Measurements from ENCODE around the gene DUSP18.
"Not testable (repeated sequence)": the region's sequence is repeated elsewhere in the genome, so short reads cannot be mapped to it uniquely, and the experiment has no call there.

The DUSP18 gene

GRCh38 chr22:30676565-30676964, 8.9 kb upstream of the DUSP18 start:
- not testable (repeated sequence) for DNase-seq

- DNase-seq: no peak
Observed at GRCh38 chr22:30675436-30675835, 7.8 kb upstream of the DUSP18 start.

- no peak for DNase-seq
Observed at GRCh38 chr22:30674482-30674881, 6.8 kb upstream of the DUSP18 start.

- DNase-seq: no peak
Observed at GRCh38 chr22:30673136-30673535, 5.5 kb upstream of the DUSP18 start.

GRCh38 chr22:30671071-30671470, 3.4 kb upstream of the DUSP18 start:
- no peak for DNase-seq

GRCh38 chr22:30668386-30668710, 673 bp upstream of the DUSP18 start:
- DNase-seq: no peak

- DNase-seq: no peak
Observed at GRCh38 chr22:30667107-30667493, 575 bp downstream of the DUSP18 start.

- DNase-seq: no peak
Observed at GRCh38 chr22:30665786-30666185, 1.9 kb downstream of the DUSP18 start.

GRCh38 chr22:30665266-30665665, 2.4 kb downstream of the DUSP18 start:
- no peak for DNase-seq

- no peak for DNase-seq
Observed at GRCh38 chr22:30664798-30665197, 2.9 kb downstream of the DUSP18 start.

GRCh38 chr22:30662040-30662439, 5.6 kb downstream of the DUSP18 start:
- DNase-seq: no peak

GRCh38 chr22:30655532-30655931, 12.1 kb downstream of the DUSP18 start:
- no peak for DNase-seq

GRCh38 chr22:30654361-30654760, 13.3 kb downstream of the DUSP18 start:
- no peak for DNase-seq

- no peak for DNase-seq
Observed at GRCh38 chr22:30652852-30653251, 14.8 kb downstream of the DUSP18 start.

- DNase-seq: no peak
Observed at GRCh38 chr22:30650508-30651116, 17.1 kb downstream of the DUSP18 start.

GRCh38 chr22:30649430-30650007, 18.2 kb downstream of the DUSP18 start:
- DNase-seq: peak; percentile 73

GRCh38 chr22:30648825-30649224, 18.9 kb downstream of the DUSP18 start:
- no peak for DNase-seq

- no peak for DNase-seq
Observed at GRCh38 chr22:30647536-30647935, 20.1 kb downstream of the DUSP18 start.

GRCh38 chr22:30646518-30647160, 21.0 kb downstream of the DUSP18 start:
- DNase-seq: no peak

GRCh38 chr22:30643055-30643875, 24.4 kb downstream of the DUSP18 start:
- DNase-seq: no peak

GRCh38 chr22:30640839-30641430, 26.7 kb downstream of the DUSP18 start:
- no peak for DNase-seq

- no peak for DNase-seq
Observed at GRCh38 chr22:30640361-30640760, 27.3 kb downstream of the DUSP18 start.

- DNase-seq: no peak
Observed at GRCh38 chr22:30637701-30638114, 30.0 kb downstream of the DUSP18 start.

Data from activated CD4-positive, CD25-positive, alpha-beta regulatory T cell treated with anti-CD3 and anti-CD28 coated beads, Interleukin-2, amount 50 U/mL, for 72 hours (primary cell).